ENCODE data around the gene PCSK6. TPM values are rescaled to one million over a fixed set of nuclear protein-coding genes. Genes with fewer than 3 reads are reported as not detected.

The PCSK6 gene
- total RNA-seq, 4 donors from 2014 or later: 9.7 to 20.5 (median 13.1) TPM

DNA sequence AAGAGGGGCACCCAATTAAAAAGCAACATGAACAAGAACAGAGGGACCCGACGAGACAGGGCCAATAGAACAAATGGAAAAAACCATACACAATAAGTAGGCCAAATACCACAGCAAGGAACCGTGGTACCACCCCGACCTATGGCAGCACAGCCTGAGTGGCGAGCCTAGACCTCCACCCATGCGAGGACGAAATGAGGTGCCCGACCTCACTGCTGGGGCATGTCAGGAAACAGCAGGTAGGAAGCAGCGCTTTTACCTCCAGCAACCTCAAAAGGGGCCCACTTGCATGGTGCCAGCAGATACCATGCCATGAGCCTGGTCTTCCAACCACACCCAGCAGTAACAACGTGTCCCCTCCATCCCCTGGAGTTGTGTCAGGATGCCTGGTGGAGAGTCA, 77.9 kb downstream of the PCSK6 start:
- TF ChIP-seq, protein P1, sequence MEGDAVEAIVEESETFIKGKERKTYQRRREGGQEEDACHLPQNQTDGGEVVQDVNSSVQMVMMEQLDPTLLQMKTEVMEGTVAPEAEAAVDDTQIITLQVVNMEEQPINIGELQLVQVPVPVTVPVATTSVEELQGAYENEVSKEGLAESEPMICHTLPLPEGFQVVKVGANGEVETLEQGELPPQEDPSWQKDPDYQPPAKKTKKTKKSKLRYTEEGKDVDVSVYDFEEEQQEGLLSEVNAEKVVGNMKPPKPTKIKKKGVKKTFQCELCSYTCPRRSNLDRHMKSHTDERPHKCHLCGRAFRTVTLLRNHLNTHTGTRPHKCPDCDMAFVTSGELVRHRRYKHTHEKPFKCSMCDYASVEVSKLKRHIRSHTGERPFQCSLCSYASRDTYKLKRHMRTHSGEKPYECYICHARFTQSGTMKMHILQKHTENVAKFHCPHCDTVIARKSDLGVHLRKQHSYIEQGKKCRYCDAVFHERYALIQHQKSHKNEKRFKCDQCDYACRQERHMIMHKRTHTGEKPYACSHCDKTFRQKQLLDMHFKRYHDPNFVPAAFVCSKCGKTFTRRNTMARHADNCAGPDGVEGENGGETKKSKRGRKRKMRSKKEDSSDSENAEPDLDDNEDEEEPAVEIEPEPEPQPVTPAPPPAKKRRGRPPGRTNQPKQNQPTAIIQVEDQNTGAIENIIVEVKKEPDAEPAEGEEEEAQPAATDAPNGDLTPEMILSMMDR (IDR thresholded peaks at IDR 0.05): no peak
- ATAC-seq (ENCODE audit: low FRiP score) (no peak), DNase-seq (ENCODE audit: low spot score) (no peak)

DNA sequence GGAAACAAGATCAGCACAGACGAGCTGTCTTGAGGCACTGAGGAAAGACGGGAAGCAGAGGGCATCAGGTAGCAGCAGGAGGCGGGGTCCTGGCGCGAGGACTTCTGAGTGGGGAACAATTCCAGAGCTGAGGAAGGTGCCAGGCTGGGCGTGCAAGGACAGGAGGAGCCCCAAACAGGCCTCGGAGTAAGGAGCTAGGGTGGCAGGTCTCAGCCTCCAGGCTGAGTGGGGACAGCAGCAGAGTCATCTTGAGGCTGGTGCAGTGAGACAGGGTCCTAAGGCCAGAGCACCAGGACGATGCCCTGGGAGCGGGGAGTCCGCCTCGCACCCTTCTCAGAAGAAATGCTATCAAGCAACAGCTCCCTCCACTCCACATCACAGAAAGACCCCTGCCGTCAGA, 78.4 kb downstream of the PCSK6 start:
- TF ChIP-seq, protein P1 (IDR thresholded peaks at IDR 0.05): no peak
- DNase-seq (ENCODE audit: low spot score): no peak
- ATAC-seq (ENCODE audit: low FRiP score): no peak

DNA sequence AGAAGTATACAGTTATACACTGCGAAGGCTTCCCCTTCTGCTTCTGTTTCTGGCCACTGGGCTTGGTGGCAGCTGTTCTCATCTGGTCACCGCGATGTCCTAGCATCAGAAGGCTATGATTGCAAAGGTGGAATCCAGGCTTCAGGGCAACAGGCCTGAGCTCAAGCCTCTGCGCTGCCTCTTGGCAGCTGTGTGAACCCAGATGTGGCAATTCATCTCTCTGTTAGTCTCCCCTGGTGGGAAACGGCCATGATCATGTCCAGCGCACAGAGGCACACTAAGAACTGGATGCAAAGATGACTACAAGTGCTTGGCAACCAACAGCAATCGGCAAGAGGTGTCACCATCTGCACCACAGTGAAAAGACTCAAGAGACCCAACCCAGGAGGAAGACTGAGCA, 78.9 kb downstream of the PCSK6 start:
- ATAC-seq (ENCODE audit: low FRiP score): no peak
- DNase-seq (ENCODE audit: low spot score): no peak
- TF ChIP-seq, protein P1 (IDR thresholded peaks at IDR 0.05): no peak

DNA sequence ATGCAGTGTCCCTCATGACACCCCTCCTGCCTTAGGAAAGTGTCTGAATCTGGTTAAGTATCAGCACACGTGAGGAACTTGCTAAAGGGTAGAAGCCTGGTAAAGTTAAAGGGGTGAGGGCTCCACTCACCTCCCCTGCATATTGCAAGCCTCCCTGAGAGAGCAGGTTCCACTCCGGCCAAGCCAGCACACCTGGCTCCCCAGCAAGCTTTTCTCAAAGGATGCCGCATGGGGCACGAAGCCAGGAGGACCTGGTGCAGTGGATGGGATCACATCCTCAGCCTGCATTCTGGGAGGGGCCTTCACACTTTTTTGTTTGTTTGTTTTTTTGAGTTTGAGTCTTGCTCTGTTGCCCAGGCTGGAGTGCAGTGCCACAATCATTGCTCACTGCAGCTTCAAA, 79.9 kb downstream of the PCSK6 start:
- TF ChIP-seq, protein P1 (IDR thresholded peaks at IDR 0.05): no peak
- DNase-seq (ENCODE audit: low spot score): no peak
- no peak for ATAC-seq (ENCODE audit: low FRiP score)

DNA sequence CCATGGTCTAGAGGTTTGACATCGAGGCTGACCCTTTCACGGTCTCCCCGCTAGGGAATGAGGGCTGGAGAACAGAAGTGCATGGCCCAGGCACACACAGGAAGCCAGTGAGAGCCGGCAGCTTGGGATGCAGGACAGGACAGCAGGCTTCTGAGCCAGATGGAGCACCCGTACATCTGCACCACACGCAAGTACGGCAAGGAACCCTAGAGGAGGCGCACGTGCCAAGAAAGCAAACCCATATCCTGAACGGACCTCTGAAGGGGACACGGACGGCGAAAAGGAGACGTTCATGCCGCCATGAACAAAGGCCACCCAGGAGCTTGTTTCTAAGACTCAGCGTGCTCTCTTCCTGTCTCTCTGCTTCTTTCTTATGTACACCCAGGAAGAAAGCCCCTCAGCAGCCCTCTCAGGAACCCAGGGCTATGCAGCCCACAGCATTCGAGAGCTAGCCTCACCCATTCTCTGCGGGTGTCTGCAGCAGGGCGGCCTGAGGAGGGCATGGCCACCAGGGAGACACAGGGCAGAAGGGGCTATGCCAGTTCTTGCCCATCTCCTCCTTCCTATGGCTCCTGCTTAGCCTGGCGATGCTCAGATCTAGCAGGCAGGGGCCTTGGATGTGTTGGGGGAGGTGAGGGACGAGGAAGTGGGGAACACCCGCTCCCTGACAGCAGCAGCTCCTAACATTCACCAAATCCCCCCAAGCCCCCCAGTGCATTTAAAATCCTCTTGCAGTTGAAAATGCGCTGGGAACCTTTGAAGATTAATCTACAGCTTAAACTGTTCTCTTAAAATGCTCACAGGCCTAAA, 81.3 kb downstream of the PCSK6 start:
- ATAC-seq (ENCODE audit: low FRiP score) (no peak), DNase-seq (ENCODE audit: low spot score) (no peak)
- TF ChIP-seq, protein P1 (IDR thresholded peaks at IDR 0.05): no peak

DNA sequence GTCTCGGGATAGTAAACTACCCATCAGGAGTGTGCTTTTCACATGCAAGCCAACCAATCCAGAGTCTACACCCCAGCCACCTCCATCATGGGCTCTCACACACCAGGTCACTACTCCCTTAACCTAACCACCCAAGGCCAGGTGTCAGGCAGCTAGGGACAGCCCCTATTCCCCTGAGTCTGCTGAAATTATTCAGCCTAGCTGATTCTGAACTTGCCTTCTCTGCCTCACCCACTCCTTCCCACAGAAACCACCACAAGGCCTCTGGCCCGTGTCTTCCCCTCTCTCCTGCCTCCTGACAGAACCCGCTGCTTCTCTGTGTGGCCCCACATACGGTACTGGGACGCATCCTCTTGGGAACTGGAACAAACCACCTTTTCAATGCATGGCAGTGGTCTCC, 82.1 kb downstream of the PCSK6 start:
- no peak for ATAC-seq (ENCODE audit: low FRiP score)
- TF ChIP-seq, protein P1 (IDR thresholded peaks at IDR 0.05): no peak
- no peak for DNase-seq (ENCODE audit: low spot score)

DNA sequence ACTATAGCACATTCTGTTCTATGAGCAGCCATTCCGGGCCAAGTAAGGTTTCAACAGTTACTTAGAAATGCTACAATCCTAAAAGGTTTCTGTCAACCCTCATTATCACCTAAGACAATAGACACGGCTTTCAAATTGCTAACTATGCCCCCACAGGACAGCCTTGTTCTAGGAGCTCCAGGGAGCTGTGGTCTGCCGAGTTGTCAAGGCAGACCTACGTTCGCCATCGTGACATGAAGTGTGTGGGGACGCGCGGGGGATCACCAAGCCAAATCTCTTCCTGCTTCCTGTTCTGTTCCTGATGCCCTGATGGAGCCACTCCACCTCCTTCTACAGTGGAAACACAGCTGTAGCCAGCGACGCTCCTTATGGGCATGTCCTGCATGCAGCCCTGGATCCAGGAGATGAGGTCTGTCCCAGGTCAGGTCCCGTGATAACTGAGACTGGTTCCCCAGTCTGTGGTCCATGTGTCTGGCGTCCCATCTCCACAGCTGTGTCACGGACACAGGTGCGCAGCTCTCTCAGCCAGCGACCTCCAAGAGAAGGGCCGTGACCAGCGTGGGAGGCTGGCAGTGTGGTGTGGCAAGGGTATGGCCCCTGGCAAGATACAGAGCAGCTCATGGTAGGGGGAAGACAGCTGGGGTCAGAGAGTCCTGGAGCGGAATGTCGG, 82.8 kb downstream of the PCSK6 start:
- no peak for DNase-seq (ENCODE audit: low spot score)
- no peak for ATAC-seq (ENCODE audit: low FRiP score)
- TF ChIP-seq, protein P1 (IDR thresholded peaks at IDR 0.05): no peak

Measured in omental fat pad (tissue), 4 donors.